Esophagus mucosa (tissue), 1 donor: ENCODE data around the gene FASTK. TPM values are rescaled to one million over a fixed set of nuclear protein-coding genes. Genes with fewer than 3 reads are reported as not detected.

ENCODE experiments used
- ATAC-seq: fragments of 200-7000 bp; cut with Tn5 transposase; one replicate; pipeline ENCODE4 v1.9.1; 2020
- total RNA-seq: library from RNA; stranded (reverse); gene quantifications from one replicate; pipeline ENCODE4 v1.2.4, GENCODE V29; 2023
- donor health status: DM: yes; HTN: yes; CAD: no.

The FASTK gene
- total RNA-seq, 1 donor from 2014 or later = 55.5 TPM

GRCh38 chr7:151099486-151100211 lies 19.0 kb upstream of the FASTK start:
- no peak for ATAC-seq

GRCh38 chr7:151095828-151096475 lies 15.3 kb upstream of the FASTK start:
- ATAC-seq = no peak

GRCh38 chr7:151095123-151095797 lies 14.7 kb upstream of the FASTK start:
- no peak for ATAC-seq

- no peak for ATAC-seq
Measured at GRCh38 chr7:151094675-151095074, 14.1 kb upstream of the FASTK start.

- no peak for ATAC-seq
Measured at GRCh38 chr7:151093748-151094147, 13.1 kb upstream of the FASTK start.

- ATAC-seq = no peak
Measured at GRCh38 chr7:151091988-151092387, 11.4 kb upstream of the FASTK start.

GRCh38 chr7:151091431-151091830 lies 10.8 kb upstream of the FASTK start:
- no peak for ATAC-seq

GRCh38 chr7:151091003-151091402 lies 10.4 kb upstream of the FASTK start:
- no peak for ATAC-seq

GRCh38 chr7:151089893-151090730 lies 9.5 kb upstream of the FASTK start:
- ATAC-seq = no peak

GRCh38 chr7:151088856-151089699 lies 8.5 kb upstream of the FASTK start:
- peak; percentile 48 for ATAC-seq

GRCh38 chr7:151088019-151088855 lies 7.6 kb upstream of the FASTK start:
- ATAC-seq = no peak

GRCh38 chr7:151087245-151088018 lies 6.8 kb upstream of the FASTK start:
- peak; percentile 40 for ATAC-seq

GRCh38 chr7:151086802-151087244 lies 6.2 kb upstream of the FASTK start:
- no peak for ATAC-seq

GRCh38 chr7:151085691-151086620 lies 5.3 kb upstream of the FASTK start, which contains the start of gene AGAP3:
Gene AGAP3 (plus strand): TSS chr7:151086475. CDS start chr7:151086742, 267 bp downstream.
- peak; percentile 31 for ATAC-seq

- no peak for ATAC-seq
Measured at GRCh38 chr7:151085329-151085690, 4.7 kb upstream of the FASTK start.

- ATAC-seq = no peak
Measured at GRCh38 chr7:151083824-151084160, 3.2 kb upstream of the FASTK start.

GRCh38 chr7:151083071-151083823 lies 2.6 kb upstream of the FASTK start, which contains the start of gene TMUB1:
Gene TMUB1 (minus strand): TSS chr7:151083493. CDS start chr7:151082563, 930 bp downstream.
- ATAC-seq = peak; percentile 27
